WERI-Rb-1 (cell line): ENCODE measurements around the gene RYR2.

Experiments used
- DNase-seq: peaks from one replicate; pipeline ENCODE4 v3.0.0-alpha.2; 2020
- H3K27ac ChIP-seq: fragments of 250-450 bp; sonication (Bioruptor Pico); 2 replicates; pipeline ENCODE4 v1.5.1; 2020; ENCODE audit warnings: mild to moderate bottlenecking, moderate library complexity
- H3K27me3 ChIP-seq: fragments of 250-450 bp; sonication (Bioruptor Pico); 2 replicates; pipeline ENCODE4 v1.5.1; 2021; ENCODE audit warnings: mild to moderate bottlenecking, low read depth, moderate library complexity; ENCODE audit not compliant: insufficient read depth, severe bottlenecking
- H3K36me3 ChIP-seq: fragments of 250-450 bp; sonication (Bioruptor Pico); 2 replicates; pipeline ENCODE4 v1.5.1; 2020; ENCODE audit warnings: mild to moderate bottlenecking, moderate library complexity
- H3K4me3 ChIP-seq: 2 replicates; pipeline ENCODE4 v1.5.1; 2011; ENCODE audit warnings: low read depth, mild to moderate bottlenecking, control low read depth, low read length
- H3K9me3 ChIP-seq: fragments of 250-450 bp; sonication (Bioruptor Pico); 2 replicates; pipeline ENCODE4 v1.5.1; 2021; ENCODE audit warnings: mild to moderate bottlenecking, moderate library complexity; ENCODE audit not compliant: severe bottlenecking
- TF ChIP-seq, protein P1 (sequence below): IDR thresholded peaks from 2 replicates; pipeline ENCODE4 v1.5.1; 2011; ENCODE audit warnings: low read depth, mild to moderate bottlenecking, control low read depth, inconsistent platforms, low read length

RYR2 gene

GRCh38 chr1:237152506-237153335, 110.7 kb downstream of the RYR2 start:
- Histone ChIP-seq H3K9me3 (no peaks in the 10 kb centered on the region), H3K27ac (no peak overlapping the region), H3K36me3 (no peaks in the 10 kb centered on the region), H3K4me3 (no peak overlapping the region), H3K27me3 (no peaks in the 10 kb centered on the region)
- TF ChIP-seq, protein P1, sequence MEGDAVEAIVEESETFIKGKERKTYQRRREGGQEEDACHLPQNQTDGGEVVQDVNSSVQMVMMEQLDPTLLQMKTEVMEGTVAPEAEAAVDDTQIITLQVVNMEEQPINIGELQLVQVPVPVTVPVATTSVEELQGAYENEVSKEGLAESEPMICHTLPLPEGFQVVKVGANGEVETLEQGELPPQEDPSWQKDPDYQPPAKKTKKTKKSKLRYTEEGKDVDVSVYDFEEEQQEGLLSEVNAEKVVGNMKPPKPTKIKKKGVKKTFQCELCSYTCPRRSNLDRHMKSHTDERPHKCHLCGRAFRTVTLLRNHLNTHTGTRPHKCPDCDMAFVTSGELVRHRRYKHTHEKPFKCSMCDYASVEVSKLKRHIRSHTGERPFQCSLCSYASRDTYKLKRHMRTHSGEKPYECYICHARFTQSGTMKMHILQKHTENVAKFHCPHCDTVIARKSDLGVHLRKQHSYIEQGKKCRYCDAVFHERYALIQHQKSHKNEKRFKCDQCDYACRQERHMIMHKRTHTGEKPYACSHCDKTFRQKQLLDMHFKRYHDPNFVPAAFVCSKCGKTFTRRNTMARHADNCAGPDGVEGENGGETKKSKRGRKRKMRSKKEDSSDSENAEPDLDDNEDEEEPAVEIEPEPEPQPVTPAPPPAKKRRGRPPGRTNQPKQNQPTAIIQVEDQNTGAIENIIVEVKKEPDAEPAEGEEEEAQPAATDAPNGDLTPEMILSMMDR, result no peak
- no peak for DNase-seq

DNA sequence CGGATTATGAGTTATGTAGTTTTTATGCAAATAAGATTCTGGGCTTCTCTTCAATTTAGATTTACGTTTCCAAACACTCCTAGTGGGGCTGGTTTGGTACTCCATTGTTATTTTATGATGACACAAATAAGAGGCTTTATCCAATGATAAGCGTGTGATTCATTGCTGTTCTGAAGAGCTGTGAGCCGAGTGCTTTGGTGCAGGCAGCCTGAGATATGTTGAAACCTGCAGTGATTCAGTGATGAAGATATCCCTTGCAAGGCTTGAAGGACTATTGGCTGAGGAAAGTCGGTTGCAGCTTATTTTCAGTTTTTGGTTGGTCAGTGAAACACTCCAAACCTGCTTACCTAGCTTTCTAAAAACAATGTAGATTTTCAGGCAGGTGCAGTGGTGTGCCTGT, 112.2 kb downstream of the RYR2 start:
- Histone ChIP-seq H3K27ac (no peak overlapping the region), H3K4me3 (no peak overlapping the region), H3K36me3 (no peaks in the 10 kb centered on the region), H3K9me3 (no peaks in the 10 kb centered on the region), H3K27me3 (no peaks in the 10 kb centered on the region)
- no peak for DNase-seq
- TF ChIP-seq, protein P1, result no peak

- H3K27me3 ChIP-seq, result no peaks in the 10 kb centered on the region
- DNase-seq, result no peak
- H3K4me3 ChIP-seq, result no peak overlapping the region
- TF ChIP-seq, protein P1, result no peak
- no peak overlapping the region for H3K27ac ChIP-seq
- H3K9me3 ChIP-seq, result no peaks in the 10 kb centered on the region
- no peaks in the 10 kb centered on the region for H3K36me3 ChIP-seq
Measured at GRCh38 chr1:237164406-237165352, 122.7 kb downstream of the RYR2 start.

- TF ChIP-seq, protein P1, result no peak
- Histone ChIP-seq H3K4me3 (no peak overlapping the region), H3K9me3 (no peaks in the 10 kb centered on the region), H3K27ac (no peak overlapping the region), H3K27me3 (no peaks in the 10 kb centered on the region), H3K36me3 (no peaks in the 10 kb centered on the region)
- DNase-seq, result no peak
Measured at GRCh38 chr1:237166086-237166485, 124.1 kb downstream of the RYR2 start.

DNA sequence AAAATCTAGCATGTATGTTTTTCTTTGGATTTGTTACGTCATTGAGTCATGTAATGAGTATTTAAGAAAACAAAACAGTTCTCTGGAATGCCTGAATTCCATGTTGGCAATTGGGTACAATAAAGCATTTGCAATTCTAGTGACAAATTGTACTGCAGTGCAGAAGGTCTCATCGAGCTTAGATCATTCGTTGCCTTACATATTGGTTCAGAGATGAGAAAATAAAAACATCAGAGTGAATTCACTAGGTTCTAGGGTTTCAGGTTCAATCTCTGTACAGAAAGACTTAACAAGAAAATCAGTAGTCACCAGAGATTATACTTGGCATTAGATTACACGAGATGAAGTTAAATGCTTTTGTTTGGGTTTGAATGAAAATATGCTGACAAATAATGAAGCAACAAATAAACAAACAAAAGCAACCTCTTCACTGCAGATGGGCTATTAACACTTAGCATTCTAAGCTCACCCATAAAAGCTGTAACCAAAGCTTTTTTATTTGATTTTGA, 124.7 kb downstream of the RYR2 start:
- no peaks in the 10 kb centered on the region for H3K36me3 ChIP-seq
- H3K27ac ChIP-seq, result no peak overlapping the region
- TF ChIP-seq, protein P1, result no peak
- no peak for DNase-seq
- H3K4me3 ChIP-seq, result no peak overlapping the region
- no peaks in the 10 kb centered on the region for H3K27me3 ChIP-seq
- H3K9me3 ChIP-seq, result no peaks in the 10 kb centered on the region
